Measurements from ENCODE around the gene PCDH12. TPM values are rescaled to one million over a fixed set of nuclear protein-coding genes. Genes with fewer than 3 reads are reported as not detected.

The PCDH12 gene
- total RNA-seq, 1 donor from 2014 or later = 2.4 TPM

GRCh38 chr5:141966963-141967333, 8.9 kb upstream of the PCDH12 start:
- FAIRE-seq (no peak), DNase-seq (ENCODE audit: low spot score in 2 of 2) (no peak)

- FAIRE-seq (no peak), DNase-seq (ENCODE audit: low spot score in 2 of 2) (no peak)
Observed at GRCh38 chr5:141966275-141966962, 8.4 kb upstream of the PCDH12 start.

- DNase-seq (ENCODE audit: low spot score in 2 of 2) (no peak), FAIRE-seq (no peak)
Observed at GRCh38 chr5:141965071-141965470, 7.1 kb upstream of the PCDH12 start.

- FAIRE-seq = no peak
- DNase-seq (ENCODE audit: low spot score in 2 of 2) = no peak
Observed at GRCh38 chr5:141963701-141964100, 5.7 kb upstream of the PCDH12 start.

- FAIRE-seq = no peak
- no peak for DNase-seq (ENCODE audit: low spot score in 2 of 2)
Observed at GRCh38 chr5:141961466-141961865, 3.5 kb upstream of the PCDH12 start.

- FAIRE-seq (no peak), DNase-seq (ENCODE audit: low spot score in 2 of 2) (peak; percentile 68 to 81)
Observed at GRCh38 chr5:141960449-141961323, 2.7 kb upstream of the PCDH12 start.

GRCh38 chr5:141960018-141960417, 2.0 kb upstream of the PCDH12 start:
- FAIRE-seq (no peak), DNase-seq (ENCODE audit: low spot score in 2 of 2) (peak in 1 of 2 donors; percentile 2)

GRCh38 chr5:141958546-141959172, 657 bp upstream of the PCDH12 start:
- DNase-seq (ENCODE audit: low spot score in 2 of 2) (no peak), FAIRE-seq (no peak)

- FAIRE-seq (no peak), DNase-seq (ENCODE audit: low spot score in 2 of 2) (no peak)
Observed at GRCh38 chr5:141957367-141957996, 520 bp downstream of the PCDH12 start.

- FAIRE-seq (no peak), DNase-seq (ENCODE audit: low spot score in 2 of 2) (no peak)
Observed at GRCh38 chr5:141954194-141954593, 3.8 kb downstream of the PCDH12 start.

GRCh38 chr5:141952020-141952419, 6.0 kb downstream of the PCDH12 start:
- FAIRE-seq (no peak), DNase-seq (ENCODE audit: low spot score in 2 of 2) (no peak)

- FAIRE-seq (no peak), DNase-seq (ENCODE audit: low spot score in 2 of 2) (peak in 1 of 2 donors; percentile 32)
Observed at GRCh38 chr5:141951332-141951781, 6.6 kb downstream of the PCDH12 start.

- FAIRE-seq (no peak), DNase-seq (ENCODE audit: low spot score in 2 of 2) (no peak)
Observed at GRCh38 chr5:141950207-141951005, 7.6 kb downstream of the PCDH12 start.

- FAIRE-seq (no peak), DNase-seq (ENCODE audit: low spot score in 2 of 2) (no peak)
Observed at GRCh38 chr5:141949511-141949910, 8.5 kb downstream of the PCDH12 start.

GRCh38 chr5:141948812-141949211, 9.2 kb downstream of the PCDH12 start:
- FAIRE-seq (no peak), DNase-seq (ENCODE audit: low spot score in 2 of 2) (no peak)

- FAIRE-seq (no peak), DNase-seq (ENCODE audit: low spot score in 2 of 2) (no peak)
Observed at GRCh38 chr5:141947316-141947715, 10.7 kb downstream of the PCDH12 start.

- DNase-seq (ENCODE audit: low spot score in 2 of 2) = no peak
- FAIRE-seq = no peak
Observed at GRCh38 chr5:141945511-141946051, 12.4 kb downstream of the PCDH12 start.

GRCh38 chr5:141944076-141944475, 13.9 kb downstream of the PCDH12 start:
- DNase-seq (ENCODE audit: low spot score in 2 of 2) (no peak), FAIRE-seq (no peak)

GRCh38 chr5:141942185-141942857, 15.7 kb downstream of the PCDH12 start:
- no peak for FAIRE-seq
- DNase-seq (ENCODE audit: low spot score in 2 of 2) = no peak

Measured in frontal cortex (tissue), 4 donors.